Kidney tubule cell (primary cell): Measurements from ENCODE around the gene TJP1.
"Not testable (repeated sequence)": the region's sequence is repeated elsewhere in the genome, so short reads cannot be mapped to it uniquely, and the experiment has no call there.

Experiments
- DNase-seq: peaks from one replicate; pipeline ENCODE4 v3.0.0-alpha.2; 2018; ENCODE audit warnings: low spot score

The TJP1 gene

DNA sequence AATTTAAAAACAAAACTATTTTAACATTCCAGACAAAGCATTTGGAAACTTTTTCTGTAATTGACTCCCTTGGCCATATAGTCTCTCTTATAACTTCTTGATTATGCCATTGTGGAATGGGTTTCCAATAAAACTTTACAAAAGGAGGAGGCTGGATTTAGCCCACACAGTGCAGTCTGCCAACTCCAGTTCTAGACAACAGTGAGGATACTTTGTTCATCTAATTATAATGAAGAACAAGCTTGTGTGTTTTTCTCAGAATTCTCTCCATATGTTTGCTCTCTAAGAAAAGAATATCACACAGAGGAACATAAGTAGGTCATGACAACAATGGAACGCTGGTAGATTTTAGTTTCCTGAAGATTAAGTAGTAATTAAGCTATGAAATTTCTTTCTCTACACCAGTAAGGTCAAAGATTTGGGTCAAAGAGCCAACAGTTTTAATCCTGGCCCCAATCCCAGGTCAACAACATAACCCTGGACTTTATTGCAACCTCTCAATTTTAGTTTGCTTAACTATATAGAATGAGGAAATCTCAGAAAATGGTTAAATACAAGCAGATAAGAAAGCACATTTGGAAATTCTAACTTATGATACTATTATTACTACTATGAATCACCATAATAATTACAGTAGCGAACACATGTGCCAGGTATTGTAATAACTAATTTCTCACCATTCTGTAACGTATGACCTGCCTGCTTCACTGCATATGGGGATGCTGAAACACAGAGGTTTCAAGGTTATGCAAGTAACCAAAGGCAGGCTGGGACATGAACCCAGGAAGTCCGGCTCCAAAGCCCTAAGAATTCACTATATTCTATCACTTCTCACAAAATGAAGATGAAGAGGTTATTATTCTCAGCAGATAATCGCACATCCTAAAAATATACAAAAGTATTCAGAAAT, 65.7 kb downstream of the TJP1 start:
- no peak for DNase-seq

DNA sequence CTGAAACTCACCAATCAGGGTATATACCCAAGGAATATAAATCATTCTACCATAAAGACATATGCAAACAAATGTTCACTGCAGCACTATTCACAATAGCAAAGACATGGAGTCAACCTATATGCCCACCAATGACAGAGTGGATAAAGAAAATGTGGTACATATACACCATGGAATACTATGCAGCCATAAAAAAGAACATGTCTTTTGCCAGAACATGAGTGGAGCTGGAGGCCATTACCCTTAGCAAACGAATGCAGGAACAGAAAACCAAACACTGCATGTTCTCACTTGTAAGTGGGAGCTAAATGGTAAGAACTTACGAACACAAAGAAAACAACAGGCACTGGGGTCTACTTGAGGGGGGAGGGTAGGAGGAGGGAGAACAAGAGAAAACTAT, 68.3 kb downstream of the TJP1 start:
- not testable (repeated sequence) for DNase-seq

DNA sequence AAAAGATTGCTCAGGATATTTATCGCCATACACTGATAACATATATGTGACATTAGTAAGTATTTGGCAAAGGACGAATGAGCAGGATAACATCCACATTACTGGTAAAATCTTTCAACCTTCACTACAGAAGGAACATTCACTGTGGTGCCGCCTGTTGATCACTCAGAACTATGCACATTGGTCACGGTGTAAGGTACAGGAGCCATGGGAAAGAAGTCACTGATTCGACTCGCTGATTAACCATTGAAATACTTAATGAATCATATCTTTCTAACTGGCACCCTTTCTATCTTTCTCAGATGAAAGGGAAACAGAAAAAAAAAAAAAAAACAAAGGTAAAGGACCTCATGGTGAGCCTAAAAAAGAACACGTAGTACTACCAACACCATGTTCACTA, 68.8 kb downstream of the TJP1 start:
- DNase-seq = peak; percentile 73

DNA sequence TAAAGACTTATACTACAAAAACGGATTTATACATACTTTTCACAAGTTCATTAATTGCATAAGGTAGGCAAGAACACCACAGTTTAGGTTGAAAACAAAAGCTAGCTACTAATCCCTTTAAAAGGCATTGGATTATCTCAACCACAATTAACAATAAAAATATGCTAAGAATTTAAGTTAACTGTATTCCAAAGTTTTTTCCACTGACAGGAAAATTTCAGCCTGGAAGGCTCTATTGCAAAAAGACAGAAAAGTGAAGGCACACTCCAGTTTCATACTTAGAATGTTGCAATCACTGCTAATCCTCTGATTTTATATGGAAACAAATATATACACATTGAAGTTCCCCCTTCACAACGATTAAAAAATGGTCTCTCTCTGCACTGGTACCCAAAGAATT, 71.5 kb downstream of the TJP1 start:
- no peak for DNase-seq

DNA sequence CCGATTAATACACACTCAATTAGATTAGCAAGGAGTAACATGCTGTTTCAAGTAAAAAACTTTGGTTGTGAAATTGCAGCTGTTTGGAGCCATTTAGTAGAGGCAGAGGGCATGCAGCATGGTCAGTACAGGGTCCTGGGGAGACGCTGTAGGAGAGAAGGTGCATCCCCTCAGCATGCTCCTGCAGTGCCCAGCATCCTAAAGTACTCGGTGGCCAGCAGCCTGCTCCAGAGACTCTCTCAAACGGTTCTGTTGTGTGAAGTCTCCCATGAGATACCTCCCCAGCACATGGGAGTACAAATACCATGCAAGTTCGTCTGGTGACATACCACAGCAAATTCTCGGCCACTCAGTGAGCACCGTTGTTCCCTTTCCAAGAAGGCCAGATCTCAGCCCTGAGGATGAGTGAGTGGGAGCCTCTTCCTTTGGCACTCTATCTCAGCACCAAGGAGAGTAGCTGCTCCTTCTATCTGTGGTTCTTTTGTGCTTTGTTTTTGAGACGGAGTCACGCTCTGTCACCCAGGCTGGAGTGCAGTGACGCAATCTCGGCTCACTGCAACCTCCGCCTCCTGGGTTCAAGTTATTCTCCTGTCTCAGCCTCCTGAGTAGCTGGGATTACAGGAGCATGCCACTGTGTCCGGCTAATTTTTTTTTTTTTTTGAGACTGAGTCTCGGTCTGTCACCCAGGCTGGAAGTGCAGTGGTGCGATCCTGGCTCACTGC, 72.7 kb downstream of the TJP1 start:
- DNase-seq = no peak

DNA sequence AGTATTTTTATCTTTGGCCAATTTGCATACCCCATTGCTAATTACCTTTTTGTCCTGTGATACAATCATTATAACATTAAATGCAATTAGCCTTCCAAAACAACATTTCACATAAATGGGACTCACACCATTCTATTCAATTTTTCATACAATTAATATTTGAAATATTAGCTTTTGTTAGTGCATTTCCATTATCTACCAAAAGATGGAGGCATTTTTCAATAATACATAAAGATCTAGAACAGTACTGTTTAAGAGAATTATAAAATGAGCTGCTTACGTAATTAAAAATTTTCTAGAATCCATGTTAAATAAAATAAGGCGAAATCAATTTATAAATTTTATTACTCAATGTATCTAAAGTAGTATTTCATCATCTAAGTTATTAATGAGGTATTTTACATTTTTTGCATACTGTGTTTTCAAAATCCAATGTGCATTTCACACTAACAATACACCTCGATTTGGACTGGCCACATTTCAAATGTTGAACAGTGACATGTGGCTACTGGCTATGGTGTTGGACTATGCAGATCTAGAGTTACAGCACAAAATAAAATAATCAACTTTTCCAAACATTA, 74.3 kb downstream of the TJP1 start:
- DNase-seq = no peak

DNA sequence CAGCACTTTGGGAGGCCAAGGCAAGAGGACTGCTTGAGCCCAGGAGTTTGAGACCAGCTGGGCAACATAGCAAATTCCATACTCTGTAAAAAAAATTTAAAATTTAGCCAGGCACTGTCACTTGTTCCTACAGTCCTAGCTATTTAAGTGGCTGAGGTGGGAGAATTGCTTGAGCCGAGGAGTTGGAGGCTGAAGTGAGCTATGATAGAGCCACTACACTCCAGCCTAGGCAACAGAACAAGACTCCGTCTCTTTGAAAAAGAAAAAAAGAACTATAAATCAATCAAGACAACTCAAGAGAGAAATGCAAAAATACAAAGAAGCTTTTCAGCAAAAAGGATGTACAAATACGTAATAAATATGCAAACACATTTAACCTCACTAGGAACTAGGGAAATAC, 78.8 kb downstream of the TJP1 start:
- DNase-seq = no peak

DNA sequence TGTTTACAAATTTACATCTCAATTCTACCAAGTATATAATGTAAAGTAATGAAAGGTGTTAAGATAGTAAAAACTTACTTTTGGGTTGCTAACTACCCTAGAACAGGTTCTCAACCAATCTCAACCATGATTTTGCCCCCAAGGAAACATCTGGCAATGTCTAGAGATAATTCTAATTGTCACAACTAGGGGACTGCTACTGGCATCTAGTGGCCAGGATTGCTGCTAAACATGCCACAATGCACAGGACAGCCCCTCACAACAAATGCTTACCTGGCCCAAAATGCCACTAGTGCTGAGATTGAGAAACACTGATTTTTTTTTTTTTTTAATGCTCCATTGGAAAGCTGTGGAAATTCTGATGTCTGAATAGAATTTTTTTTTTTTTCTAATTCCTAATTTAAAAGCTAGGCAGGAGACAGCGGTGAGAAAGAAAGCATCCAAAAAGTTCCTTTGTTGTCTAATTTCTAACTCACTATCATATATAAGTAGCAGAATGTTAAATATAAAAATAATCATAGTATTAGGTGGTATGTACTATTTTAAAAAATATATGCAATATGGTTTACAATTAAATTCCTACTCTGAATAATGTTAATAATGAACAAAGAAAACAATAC, 81.5 kb downstream of the TJP1 start:
- DNase-seq = no peak

DNA sequence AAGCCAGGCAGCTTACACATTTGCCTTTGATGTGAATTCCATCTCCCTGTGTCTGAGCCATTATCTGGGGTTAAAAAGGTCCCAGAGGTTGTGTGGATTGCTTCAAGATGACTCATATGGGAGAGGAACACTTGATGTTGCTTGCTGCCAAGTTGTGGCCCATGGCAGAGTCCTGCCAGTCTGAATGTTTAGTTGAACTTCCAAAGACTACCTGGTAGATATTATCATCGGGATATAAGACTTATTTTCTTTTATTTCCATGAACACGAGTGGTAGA, 85.6 kb downstream of the TJP1 start:
- DNase-seq = peak; percentile 84

DNA sequence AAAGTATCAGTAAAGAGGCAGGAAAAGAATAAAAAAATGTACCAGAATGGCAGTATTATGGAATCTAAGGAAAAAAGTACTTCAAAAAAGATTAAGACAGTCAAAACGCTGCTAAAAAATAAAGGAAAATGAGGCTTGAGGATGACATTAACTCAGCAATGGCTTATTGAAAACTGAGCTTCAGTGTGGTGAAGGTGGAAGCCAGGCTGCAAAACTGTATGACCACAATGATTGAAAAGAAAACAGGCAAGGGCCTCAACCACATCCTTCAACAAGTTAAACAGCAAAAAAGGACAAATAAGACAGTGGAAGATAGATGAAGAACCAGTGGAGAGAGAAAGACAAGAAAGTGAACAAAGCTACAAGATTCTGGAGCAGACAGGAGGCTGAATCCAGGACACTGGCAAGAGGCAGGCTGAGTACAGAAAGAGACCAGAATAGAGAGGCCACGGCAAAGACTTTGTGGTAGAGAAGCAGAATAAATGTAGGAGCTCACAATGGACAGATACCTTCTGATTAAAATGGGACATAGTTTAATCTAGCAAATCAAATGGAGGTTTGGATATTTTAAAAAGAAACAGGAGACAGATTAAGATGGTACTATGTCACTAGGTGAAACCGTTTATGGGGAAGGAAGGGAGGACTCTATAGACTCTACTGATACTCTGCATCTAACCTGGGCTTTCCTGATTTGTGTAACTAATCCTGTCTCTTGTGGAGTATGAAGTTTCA, 86.1 kb downstream of the TJP1 start:
- peak; percentile 31 for DNase-seq

DNA sequence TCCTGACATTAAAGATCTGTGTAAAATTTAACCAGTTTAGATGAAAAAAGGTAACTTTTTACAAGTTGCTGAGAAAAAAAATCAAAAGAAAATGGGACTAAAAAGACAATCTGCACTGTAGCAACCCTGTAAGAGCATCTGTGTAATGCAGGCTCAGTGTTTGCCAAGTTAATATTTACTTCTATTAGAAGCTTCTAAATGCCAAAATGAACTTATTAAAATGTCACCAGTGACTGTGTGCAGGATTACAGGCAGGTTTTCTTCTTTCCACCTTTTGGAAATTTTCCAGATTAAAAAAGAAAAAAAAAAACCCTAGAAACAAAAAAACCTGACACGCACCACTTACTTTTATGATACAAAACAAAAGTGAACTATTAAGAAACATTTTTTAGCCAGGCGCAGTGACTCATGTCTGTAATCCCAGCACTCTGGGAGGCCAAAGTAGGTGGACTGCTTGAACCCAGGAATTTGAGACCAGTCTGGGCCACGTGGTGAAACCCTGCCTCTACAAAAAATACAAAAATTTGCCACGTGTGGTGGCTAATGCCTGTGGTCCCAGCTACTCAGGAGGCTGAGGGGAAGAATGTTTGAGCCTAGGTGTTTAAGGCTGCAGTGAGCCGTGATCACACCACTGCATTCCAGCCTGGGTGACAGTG, 87.2 kb downstream of the TJP1 start:
- peak; percentile 97 for DNase-seq

DNA sequence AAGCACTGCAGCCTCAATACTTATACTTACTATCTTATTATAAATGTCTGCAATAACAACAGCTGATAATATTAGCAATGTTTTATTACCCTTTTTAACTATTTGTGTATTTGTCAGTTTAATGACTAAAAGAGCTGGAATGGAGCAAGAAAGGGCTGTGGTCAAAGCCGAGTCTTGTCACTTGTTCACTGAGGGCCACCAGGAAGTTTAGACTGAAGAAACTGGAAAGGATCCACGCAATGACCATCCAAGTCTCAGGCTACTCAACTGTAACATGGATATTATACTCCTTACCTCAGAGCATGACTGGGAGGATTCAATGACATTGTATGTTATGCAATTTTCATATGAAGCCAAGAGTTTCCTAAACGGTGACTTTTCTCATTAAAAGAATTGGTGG, 90.4 kb downstream of the TJP1 start:
- DNase-seq = peak; percentile 84

DNA sequence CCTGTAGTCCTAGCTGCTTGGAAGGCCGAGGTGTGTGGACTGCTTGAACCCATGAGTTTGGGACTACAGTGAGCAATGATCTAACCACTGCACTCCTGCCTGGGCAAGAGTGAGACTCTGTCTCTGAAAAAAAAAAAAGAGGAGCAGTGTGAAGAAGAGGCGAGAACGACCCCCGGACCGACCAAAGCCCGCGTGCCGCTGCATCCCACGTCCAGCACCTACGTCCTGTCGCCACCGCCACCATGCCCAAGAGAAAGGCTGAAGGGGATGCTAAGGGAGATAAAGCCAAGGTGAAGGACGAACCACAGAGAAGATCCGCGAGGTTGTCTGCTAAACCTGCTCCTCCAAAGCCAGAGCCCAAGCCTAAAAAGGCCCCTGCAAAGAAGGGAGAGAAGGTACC, 91.8 kb downstream of the TJP1 start:
- not testable (repeated sequence) for DNase-seq

DNA sequence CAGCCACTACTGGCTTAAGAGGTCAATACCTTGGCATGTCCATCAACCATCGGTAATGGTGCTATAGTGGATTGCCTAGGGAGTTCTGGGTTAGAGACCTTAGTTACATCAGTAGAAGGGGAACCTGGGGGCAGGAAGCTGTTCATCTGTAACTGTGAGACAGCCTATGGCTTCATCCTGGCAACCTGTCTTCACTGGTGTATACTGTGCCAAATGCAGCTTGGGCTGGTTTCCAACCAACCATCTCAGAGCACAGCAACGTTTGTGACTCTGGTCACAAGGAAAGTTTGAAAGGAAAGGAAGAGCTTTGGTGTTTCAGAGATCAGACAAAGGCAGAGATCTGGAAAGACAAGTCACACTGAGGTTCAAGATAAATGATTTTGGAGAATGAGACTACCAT, 93.8 kb downstream of the TJP1 start:
- DNase-seq = no peak

DNA sequence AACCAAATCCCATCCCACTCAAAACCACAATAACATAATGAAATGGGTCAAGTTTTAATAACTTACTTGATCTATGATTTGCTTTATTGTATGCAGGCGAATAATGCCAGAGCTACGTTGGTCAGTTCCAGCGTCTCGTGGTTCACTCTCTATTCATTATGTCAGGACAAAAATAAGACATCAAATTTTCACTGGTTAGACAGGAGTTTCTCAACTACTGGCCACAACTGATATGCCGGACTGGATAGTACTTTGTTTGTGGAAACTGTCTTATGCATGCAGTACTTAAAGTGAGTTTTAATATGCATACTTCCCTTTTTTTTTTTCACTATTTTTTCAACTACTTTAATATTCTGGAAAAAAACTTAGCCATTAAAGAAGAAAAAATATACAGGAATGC, 94.4 kb downstream of the TJP1 start:
- DNase-seq = no peak

DNA sequence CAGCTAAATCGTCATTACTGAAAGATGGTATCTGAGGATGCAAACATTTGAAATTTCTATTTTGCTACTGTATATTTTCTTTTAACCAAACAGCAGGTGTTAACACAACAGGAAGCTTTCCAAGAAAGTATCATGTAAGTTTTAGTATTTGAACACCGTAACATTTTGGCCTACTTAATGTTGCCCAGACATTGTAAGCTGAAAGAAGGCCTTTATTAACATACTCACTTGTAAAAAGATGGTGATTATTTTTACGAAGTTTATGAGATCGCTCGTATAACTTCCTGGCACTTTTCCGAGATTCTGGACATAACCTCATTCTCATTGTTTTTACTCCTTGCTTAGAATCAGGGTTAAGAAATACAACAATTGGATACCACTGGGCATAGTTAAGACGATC, 95.7 kb downstream of the TJP1 start:
- DNase-seq = no peak

DNA sequence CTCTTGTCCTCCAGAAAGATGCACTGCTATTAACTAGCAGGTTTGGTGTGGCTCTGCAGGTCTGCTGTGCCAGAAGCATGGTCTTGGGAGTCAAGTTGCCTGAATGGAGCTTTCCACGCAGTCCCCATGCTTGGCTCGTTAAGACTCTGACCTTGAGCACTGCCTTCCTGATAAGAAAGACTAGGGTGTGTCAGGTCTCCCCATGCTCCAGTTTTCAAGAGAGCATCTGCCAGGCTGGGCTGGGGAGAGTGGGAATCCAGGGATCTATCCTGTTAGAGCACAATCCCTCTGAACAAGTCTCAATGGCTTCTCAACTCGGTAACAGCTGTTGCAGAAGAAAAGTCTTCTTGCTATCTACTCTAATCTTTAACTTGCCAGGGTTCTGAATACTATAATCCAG, 98.2 kb downstream of the TJP1 start:
- DNase-seq = no peak

DNA sequence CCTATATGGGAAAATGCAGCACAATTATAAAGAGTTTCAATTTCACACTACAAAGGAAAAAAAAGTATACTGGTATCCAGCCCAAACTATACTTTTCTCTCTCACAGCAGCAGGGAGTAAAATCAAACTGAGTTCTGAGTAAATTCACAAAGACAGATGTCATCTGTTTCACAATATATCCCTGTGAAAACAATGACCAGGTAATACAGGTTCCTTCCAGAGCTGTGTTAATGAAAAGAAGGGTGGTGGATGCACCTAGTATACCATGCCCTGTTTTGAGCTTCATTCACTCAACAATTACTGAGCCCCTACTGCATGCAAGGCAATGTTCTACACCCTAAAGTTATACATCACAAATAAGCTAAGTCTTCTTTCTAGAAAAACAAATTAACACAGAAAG, 108.5 kb downstream of the TJP1 start:
- DNase-seq = no peak

DNA sequence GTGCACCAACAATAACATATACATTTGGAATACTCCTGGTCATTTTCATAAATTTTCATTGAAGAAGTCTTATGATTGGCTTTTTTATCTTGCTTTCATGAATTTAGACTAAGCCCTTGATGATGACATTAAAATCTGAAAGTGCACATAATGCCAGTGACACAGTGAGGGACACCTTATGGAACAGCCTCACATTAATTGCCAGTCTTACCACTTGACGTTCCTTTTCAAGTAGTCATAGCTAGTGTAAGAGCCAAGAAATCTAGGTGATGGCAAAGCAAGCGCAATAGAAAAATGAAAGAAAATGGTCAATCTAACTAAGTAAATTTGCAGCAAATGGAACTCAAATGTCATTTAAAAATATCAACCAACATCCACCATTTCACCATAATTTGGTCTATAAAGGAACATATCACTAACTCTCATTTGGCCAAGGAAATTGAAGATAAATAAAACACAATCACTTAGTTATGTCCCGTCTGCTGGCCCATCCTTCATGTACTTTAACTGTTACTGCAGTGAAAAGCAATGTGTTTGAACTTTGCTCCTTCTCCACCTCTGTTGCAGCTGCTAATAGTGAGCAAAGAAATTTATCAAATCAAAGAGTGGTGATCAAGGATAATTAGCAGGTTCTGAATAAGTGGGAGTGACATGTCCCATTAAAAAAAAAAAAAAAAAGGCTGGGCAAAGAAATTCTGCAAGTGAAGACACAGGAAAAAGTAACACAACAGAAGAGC, 110.0 kb downstream of the TJP1 start:
- DNase-seq = no peak

DNA sequence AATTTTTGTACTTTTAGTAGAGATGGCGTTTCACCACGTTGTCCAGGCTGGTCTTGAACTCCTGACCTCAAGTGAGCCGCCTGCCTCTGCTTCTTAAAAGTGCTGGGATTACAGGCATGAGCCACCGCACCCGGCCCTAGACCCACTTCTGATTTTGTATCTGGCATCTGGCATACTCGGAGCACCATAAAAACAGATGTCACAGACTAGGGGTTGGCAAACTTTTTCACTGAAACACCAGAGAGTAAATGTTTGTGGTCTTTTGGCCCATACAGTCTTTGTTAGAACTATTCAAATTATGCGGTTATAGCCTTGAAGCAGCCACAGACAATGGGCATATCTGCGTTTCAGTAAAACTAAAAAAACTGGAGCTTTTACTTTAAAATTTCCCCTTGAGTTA, 110.7 kb downstream of the TJP1 start:
- no peak for DNase-seq

DNA sequence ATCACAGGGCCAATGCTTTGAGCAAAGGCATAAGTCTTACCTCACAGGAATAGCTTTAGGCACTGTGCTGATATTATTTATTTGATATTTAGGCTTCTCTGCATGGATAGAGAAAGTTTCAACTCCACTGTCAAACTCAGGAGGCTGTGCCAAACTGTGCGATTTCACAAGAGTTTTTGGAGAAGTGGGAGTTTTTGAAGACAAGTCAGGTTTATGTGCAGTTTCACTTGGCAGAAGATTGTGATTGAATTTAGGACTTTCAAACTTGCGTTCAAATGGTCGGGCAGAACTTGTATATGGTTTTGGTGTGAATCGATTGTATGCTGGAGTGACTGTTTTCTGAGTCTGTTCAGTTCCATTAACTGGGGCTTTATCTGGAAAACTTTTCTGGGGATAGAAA, 113.7 kb downstream of the TJP1 start:
- DNase-seq = no peak
